ENCODE data around the gene CPLX1.

Gene CPLX1

GRCh38 chr4:832108-832507, 6.2 kb upstream of the CPLX1 start:
- no peak for DNase-seq

GRCh38 chr4:831483-831805, 5.5 kb upstream of the CPLX1 start:
- no peak for DNase-seq

GRCh38 chr4:830601-831482, 4.9 kb upstream of the CPLX1 start:
- no peak for DNase-seq

- no peak for DNase-seq
Measured at GRCh38 chr4:829761-830600, 4.1 kb upstream of the CPLX1 start.

- DNase-seq = no peak
Measured at GRCh38 chr4:829291-829690, 3.4 kb upstream of the CPLX1 start.

GRCh38 chr4:828641-829271, 2.8 kb upstream of the CPLX1 start:
- no peak for DNase-seq

GRCh38 chr4:827209-828081, 1.5 kb upstream of the CPLX1 start:
- no peak for DNase-seq

GRCh38 chr4:826508-827208, 729 bp upstream of the CPLX1 start:
- no peak for DNase-seq

GRCh38 chr4:825063-825970, 612 bp downstream of the CPLX1 start:
- no peak for DNase-seq

- DNase-seq = no peak
Measured at GRCh38 chr4:824461-825062, 1.4 kb downstream of the CPLX1 start.

GRCh38 chr4:823761-824460, 2.0 kb downstream of the CPLX1 start:
- DNase-seq = no peak

- no peak for DNase-seq
Measured at GRCh38 chr4:823176-823760, 2.7 kb downstream of the CPLX1 start.

GRCh38 chr4:822361-823175, 3.4 kb downstream of the CPLX1 start:
- DNase-seq = no peak

GRCh38 chr4:821631-822030, 4.3 kb downstream of the CPLX1 start:
- no peak for DNase-seq

GRCh38 chr4:821181-821591, 4.7 kb downstream of the CPLX1 start:
- DNase-seq = no peak

GRCh38 chr4:820230-821172, 5.4 kb downstream of the CPLX1 start:
- DNase-seq = no peak

All from NCI-H2029 treated with DMSO at 0.1 percent for 48 hours (cell line).